HG03135 (cell line): ENCODE results near the gene CPNE5.
"Not testable (repeated sequence)": the region's sequence is repeated elsewhere in the genome, so short reads cannot be mapped to it uniquely, and the experiment has no call there.

Experiments used
- ATAC-seq: cut with Tn5 transposase; IDR thresholded peaks from one replicate; pipeline ENCODE4 v1.9.1; 2021; ENCODE audit warnings: mild to moderate bottlenecking, moderate library complexity; ENCODE audit not compliant: unreplicated experiment

CPNE5 gene

DNA sequence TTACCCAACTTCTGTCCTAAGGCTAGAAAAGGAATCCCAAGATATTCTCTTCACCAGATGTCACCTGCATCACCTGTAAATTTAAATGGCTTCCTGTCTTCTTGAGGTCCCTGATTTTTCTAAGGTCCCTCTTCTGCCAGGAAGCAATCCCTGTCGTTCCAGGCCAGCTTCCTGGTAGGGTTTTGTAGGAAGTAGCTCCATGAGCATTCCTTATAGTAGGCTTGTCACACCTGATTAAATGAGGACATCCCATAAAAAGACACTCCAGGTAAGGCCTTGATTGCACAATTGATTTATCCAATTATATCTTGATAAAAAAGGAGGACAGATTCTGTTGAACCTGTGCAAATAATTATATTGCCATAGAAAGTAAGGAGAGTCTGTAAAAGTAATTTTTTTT, 132.9 kb downstream of the CPNE5 start:
- ATAC-seq: no peak

DNA sequence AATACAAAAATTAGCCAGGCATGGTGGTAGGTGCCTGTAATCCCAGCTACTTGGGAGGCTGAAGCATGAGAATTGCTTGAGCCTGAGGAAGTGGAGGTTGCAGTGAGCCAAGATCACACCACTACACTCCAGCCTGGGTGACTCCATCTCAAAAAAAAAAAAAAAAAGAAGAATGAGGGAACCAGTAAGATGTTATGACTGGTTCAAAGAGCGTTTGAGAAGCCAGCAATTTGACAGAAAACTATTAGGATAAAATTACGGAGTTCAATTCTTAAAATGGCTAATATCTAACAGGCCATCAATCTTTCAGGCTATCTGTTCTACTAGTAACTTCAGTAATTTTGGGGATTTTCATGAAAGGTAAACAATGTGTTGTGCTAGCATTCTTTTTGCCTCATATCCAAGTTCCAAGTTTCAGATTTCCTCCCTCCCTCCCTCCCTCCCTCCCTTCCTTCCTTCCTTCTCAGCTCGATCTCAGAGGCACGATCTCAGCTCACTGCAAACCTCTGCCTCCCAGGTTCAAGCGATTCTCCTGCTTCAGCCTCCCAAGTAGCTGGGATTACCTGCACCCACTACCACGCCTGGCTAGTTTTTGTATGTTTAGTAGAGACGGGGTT, 134.2 kb downstream of the CPNE5 start:
- ATAC-seq: not testable (repeated sequence)

DNA sequence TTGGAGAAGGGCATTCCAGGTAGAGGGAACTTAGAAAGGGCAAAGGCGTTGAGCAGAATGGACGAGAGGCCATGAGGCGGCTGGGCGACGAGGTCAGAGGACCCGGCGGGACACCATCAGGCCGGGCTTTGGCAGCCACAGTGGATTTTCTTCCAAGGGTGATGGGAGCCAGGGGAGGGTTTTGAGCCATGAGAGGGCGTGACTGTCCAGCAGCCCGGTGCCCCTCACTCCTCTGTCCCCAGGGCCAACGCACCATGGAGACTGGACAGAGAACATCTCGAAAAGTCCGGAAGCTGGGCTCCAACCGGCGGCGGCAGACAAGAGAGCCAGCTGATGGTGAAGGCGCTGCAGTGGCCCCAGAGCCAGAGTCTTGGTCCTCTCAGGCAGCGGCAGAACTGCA, 135.3 kb downstream of the CPNE5 start:
- ATAC-seq: no peak

DNA sequence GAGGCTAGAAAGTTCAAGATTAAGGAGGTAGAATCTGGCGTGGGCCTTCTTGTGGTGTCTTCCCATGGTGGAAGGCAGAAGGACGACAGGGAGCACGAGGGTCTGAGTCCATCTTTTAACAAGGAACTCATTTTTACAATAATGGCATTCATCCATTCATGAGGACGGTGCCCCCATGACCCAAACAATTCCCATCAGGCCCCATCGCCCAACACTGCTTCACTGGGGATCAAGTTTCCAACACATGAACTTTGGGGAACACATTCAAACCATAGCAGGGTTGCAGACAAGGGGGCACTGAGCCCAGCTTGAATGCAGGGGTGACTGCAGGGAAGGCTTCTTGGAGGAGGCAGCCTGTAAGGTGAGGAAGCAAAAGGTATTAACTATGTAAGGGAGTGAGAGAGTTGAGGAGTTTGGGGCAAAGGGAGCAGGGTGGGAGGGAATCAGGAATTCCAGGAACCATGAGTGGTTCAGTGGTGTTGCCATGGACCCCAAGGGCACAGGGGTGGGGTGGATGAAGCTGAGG, 136.1 kb downstream of the CPNE5 start:
- no peak for ATAC-seq

DNA sequence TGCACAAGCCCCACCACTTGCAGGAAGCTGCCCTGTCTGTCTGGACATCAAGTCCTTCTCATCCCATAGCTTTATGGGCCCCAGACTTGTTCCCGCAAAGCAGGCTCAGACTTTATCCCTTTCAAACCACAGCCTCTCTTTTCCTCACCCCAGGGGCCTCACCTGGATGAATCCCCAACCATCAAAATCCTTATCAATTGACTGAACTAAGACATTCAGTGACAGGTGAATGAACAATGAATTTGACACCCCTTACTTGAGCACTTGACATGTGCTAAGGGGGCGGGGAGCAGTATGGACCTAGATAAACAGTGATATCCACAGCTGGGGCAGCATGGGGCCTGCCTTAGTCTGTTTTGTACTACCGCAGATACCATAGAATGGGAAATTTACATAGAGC, 136.6 kb downstream of the CPNE5 start:
- no peak for ATAC-seq

DNA sequence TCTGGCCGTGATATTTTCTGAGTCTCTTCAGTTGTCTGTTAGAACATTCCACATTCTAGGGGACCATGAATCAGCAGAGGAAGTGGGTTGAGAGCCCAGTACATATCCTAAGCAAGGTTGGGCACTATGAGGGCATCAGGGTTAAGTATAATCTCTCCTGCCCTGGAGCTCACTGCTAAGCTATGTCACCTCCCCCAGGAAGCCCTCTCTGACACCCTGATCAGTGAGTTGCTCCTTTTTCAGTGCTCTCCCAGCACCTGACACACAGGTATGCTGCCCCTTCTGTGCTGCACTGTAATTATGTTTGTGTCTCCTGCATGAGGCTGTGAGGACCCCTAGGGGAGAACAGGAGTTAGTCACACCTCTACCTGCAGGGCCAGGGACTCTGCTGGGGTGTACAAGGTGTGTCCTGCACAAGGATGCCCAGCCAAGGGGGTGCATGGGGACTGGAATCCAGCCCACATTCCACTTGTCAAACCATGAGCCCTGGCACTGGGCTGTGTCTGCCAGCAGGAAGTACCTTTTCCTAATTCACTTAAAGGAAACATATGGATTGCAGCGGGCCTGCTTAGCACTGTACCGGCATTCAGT, 137.7 kb downstream of the CPNE5 start:
- no peak for ATAC-seq

DNA sequence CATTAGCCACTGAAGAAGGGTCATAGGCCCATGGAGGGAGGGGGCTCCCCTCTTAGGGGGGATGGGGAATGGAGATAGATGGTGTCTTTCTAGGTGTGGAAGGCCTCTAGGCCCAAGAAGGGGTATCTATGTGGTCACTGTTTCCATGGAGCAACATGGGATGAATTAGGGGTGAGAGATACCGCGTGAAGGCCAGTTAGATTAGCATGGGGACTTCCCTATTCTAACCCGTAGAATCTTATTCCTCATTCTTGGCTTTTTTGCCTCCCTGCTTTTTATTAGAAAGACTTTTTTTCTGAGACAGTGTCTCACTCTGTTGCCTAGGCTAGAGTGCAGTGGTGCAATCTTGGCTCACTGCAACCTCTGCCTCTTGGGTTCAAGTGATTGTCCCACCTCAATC, 138.4 kb downstream of the CPNE5 start:
- no peak for ATAC-seq

DNA sequence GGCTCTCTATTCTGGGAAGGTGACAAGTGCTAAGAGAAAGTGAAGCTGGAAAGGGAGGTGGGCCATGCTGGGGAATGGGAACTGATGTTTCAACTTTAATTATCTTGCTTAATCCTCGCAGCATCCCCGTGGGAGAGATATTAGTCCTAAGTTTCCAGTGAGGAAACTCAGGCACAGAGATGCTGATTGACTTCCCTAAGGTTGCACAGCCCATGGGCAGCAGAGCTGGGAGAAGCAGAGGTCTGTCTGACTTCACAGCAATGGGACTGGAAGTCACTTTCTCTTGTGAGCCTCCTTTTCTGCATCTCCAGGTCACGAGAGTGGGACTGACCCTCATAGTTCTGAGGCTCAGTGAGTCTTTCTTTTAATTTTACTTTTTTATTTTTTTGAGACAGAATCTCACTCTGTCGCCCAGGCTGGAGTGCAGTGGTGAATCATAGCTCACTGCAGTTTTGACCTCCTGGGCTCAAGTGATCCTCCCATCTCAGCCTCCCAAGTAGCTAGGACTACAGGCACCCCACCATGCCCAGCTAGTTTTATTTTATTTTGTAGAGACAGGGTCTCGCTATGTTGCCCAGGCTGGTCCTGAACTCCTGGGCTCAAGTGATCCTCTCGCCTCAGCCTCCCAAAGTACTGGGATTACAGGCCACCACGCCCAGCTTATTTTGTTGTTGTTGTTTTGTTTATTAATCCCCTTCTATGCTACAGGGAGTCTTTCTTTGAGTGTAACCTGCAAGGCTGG, 139.0 kb downstream of the CPNE5 start:
- ATAC-seq: no peak

DNA sequence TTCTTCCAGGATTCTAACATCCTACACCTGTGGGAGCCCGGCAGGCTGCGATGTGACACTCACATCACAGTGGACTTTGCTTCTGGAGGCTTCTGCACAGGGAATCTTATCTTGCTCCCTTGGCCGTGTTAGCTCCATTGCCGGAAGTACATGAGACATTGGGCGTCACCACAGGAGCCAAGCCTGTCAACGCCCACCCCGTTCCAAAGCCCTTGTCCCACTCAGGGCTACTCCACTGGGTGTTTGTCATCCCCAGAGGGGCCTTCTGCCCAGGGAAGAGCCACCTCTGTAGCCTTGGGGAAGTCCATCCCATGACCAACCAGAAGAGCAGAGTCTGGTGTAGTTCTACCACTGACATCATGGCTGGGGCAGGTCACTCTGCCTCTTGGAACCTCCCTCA, 139.9 kb downstream of the CPNE5 start:
- ATAC-seq: no peak

DNA sequence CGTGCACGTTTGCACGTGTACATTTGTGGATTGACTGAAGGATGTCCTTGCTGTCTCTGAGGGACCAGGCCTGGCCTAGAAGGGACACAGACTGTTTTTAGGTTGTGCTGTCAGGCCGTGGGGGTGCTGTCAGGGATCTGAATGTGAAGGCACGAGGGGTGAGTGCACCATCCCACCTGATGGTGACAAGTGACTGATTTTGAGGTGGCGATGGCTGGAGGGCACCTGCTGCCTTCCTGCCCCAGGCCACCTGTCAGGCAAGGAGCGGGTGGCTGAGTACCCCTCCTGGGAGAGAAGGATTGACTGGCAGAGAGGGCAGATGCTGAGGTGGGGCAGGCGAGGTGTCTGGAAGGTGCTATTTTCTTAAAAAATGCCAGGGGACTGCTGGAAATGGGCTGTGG, 140.4 kb downstream of the CPNE5 start:
- ATAC-seq: no peak

DNA sequence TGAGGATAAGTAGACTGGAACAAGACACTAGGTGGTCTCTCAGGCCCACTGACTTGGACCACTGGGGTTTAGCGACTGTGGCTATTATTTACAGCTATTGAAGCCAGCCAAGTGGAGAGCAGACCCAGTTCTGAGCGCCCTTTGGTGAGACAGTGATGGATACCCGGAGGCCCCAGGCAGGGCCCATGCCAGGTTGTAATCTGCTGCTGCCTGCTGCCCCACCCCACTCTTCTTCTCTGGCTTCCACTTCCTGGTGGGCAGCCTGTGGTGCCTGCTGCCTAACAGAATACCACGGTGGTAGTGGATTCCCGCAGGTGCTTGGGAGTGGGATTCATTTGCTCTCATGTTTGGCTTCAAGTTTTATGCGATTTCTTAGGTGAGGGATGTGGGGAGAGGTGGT, 141.0 kb downstream of the CPNE5 start:
- ATAC-seq: no peak

DNA sequence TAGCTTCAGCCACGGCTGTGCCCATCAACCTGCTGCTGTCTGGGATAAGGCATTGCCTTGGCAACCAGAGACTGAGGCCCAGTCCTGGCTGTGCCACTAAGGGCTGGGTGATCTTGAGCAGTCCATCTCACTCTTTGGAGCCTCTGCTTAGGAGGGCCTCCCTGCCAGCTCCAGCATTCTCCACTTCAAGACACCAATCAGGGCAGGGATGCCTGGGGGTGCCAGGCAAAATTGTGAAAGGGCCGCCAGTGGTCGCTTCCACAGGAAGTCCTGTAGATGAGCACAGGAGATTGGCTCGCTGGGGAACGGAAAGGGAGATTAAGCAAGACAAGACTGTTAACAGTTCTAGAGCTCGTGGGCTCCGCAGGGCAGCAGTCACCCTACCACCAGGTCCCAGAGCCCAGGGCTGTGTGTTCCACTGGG, 141.8 kb downstream of the CPNE5 start, which contains the start of gene RAB44:
TSS of gene RAB44 (plus strand) at position 346 of the 423 bp plus-strand sequence. CDS start 6,410 bp downstream, outside the sequence.
- no peak for ATAC-seq

DNA sequence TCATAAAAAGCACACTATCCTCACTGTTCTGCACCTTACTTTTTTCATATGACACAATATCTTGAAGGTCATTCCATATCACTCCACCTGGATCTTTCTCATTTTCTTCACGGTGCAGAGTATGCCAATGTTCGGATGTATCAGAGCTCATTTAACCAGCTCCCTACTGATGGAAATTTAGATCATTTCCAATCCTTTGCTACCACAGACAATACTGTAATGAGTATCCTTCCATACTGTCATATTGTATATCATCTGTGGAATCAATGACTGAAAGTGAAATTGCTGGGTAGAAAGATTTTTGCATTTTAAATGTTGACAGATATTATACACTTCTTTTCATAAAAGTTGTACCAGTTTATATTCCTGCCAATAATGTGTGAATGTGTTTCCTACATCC, 143.8 kb downstream of the CPNE5 start:
- ATAC-seq: no peak

DNA sequence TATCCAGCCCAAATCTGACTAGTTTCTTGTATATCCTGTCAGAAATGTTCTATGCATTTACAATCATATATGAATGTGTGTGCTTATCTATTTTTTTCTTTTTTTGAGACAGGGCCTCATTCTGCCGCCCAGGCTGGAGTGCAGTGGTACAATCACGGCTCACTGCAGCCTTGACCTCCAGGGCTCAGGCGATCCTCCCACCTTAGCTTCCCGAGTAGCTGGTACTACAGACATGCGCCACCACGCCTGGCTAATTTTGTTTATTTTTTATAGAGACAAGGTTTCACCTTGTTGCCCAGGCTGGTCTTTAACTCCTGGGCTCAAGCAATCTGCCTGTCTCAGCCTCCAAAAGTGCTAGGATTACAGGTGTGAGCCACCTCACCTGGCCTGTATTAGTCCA, 144.6 kb downstream of the CPNE5 start:
- ATAC-seq: no peak

DNA sequence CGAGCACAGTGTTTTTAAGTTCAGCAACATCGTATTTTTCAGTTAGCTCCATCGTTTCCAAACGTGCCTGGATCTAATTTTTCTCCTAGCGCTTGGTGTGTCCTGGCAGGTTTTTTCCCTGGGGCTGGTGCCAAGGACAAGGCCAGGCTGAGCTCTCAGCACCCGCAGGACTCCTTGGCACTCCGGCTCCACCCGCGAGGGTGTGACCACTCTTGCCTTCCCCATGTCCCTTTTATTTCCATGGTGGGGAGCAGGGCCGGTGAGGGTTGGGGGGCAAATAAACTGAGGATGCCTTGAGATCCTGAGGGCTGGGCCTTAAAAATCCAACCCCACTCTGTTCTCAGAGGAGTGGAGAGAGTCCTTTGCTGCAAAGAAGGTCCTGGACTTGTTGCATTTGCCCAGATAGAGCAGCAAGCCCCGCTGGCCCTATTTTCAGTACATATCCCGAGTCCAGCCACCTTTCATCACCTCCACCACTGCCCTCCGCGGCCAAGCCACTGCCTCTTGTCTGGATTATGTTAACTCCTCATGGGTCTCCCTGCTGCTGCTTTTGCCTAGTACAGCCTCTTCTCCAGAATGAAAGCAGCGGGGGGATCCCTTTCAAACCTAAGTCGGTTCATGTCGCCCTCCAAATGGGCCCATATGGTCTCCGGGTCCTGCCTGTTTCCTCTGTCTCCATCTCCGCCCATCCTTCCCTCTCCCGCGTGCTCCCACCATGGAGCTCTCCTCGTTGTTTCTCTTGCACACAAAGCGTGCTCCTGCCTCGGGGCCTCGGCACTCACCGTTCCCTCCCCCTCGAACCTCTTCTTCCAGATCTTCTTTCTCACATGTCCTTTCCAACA, 146.2 kb downstream of the CPNE5 start:
- ATAC-seq: no peak

DNA sequence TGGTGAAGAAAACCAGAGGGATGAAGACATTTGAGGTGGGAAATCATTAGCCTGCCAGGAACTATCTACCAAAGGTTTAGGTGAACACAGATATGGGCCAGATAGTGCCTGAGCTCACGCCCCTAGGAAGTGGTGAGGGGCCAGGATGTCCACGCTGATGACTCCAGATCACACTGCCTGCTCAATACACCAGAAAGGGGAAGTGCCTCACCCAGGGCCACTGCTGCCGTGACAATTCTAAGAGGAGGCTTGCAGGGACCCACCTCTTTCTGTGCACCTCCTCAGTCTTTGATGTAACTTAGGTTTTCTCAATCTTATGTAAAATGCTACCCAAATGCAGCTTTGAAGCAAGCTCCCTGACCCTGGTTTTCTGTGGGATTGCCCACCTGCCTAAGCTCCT, 147.0 kb downstream of the CPNE5 start:
- no peak for ATAC-seq

DNA sequence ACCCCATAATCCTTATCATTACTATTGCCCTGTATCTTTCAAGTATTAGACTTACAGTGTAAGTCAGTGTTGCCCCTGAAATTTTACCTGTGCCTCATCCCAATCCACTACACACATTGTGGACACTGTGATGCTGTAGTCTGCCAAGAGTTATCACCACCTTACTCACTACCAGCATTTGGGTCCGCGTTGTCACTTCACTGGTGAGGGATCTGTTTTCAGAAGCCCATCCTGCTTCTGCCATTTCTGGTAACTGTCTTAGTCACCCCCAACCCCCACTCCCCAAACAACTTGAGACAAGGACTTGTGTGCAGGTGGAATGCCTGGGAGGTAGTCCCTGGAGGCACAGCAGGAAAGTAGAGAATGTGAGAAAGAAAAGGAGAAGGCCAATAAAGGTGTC, 147.6 kb downstream of the CPNE5 start:
- ATAC-seq: no peak

DNA sequence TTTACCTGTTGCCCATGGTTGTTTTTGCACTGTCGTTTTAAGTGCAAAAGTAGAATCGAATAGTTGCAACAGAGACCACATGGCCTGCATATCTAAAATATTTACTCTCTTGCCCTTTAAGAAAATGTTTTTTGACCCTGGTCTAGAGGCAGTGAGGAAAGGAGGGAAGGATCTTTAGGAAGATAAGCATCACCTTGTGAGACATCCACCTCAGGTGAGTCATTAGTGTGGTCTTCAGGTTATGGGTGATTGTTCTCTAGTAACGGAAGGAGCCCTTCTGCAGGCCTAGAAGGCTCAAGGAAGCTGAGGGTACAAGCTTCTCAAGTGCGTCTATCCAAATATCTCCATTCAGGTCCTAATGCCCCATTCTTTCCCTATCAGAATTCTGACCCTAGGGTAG, 148.2 kb downstream of the CPNE5 start:
- ATAC-seq: no peak
